Activated CD4-positive, alpha-beta T cell treated with anti-CD3 and anti-CD28 coated beads, Interleukin-2, amount 50 U/mL, for 1 hour (primary cell): Measurements from ENCODE around the gene RNPEPL1.
A peak's percentile ranks its signal among the peaks of the same experiment; 100 is the strongest.
"Not testable (repeated sequence)": the region's sequence is repeated elsewhere in the genome, so short reads cannot be mapped to it uniquely, and the experiment has no call there.

Experiments
- DNase-seq: peaks from one replicate; pipeline ENCODE4 v3.0.0-alpha.2; 2020

Gene RNPEPL1

DNA sequence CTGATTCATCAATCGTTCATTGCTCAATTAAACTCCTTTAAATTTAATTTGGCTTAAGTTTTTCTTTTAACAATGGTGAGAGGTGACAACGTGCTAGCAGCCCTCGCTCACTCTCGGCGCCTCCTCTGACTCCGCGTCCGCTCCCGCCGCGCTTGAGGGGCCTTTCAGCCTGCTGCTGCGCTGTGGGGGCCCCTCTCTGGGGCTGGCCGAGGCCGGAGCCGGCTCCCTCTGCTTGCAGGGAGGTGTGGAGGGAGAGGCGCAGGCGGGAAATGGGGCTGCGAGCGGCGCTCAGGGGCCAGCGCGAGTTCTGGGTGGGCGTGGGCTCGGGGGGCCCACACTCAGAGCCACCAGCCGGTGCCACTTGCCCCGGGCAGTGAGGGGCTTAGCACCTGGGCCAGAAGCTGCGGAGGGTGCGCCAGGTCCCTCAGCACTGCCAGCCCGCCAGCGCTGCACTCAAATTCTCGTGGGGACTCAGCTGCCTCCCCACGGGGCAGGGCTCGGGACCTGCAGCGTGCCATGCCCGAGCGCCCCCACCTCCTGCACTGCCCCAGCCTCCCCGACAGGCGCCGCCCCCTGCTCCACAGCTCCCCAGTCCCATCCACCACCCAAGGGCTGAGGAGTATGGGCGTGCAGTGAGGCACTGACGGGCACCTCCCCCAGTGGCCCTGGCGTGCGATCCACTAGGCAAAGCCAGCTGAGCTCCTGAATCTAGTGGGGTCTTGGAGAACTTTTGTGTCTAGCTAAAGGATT is 30.1 kb upstream of the RNPEPL1 start:
- no peak for DNase-seq

DNA sequence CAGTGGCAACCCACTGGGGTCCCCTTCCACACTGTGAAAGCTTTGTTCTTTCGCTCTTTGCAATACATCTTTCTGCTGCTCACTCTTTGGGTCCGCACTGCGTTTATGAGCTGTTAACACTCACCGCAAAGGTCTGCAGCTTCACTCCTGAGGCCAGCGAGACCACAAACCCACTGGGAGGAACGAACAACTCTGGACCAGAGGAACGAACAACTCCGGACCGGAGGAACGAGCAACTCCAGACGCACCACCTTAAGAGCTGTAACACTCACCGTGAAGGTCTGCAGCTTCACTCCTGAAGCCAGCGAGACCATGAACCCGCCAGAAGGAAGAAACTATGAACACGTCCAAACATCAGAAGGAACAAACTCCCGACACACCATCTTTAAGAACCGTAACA is 29.2 kb upstream of the RNPEPL1 start:
- not testable (repeated sequence) for DNase-seq

DNA sequence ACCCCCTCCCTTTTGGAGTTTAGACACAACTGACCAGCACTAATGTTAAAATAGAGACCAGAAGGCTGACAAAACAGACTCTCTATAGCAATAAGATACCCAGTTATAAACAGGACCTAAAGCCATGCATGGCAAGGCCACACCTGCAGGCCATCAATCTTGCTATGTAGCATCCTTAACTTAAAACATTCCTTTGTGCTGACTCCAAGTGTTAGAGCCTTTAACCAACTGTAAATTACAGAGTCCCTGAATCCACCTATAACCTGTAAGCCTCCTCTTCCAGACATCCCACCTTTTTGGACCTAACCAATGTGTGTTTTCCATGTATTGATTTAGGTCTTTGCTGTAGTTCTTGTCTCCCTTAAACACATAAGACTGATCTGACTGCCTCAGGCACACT is 28.4 kb upstream of the RNPEPL1 start:
- DNase-seq, result no peak

DNA sequence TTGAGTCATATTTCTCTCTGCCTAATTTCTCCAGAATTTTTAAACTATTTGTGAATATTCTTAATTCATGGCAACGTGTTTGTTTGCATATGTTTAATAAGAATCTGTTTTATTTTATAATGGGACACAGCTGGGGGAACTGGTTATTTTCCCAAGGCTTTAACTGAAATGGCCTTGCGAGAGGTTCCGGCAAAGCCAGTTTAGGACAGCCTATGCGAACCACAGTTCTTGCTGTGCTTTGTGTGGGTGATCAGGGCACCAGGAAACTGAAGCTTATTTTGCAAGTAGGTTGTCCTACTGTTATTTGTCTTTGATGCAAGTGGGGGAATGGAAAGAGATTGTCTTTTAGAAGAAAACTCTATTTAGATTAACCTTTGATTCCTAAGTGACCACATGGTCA is 17.0 kb upstream of the RNPEPL1 start:
- no peak for DNase-seq

DNA sequence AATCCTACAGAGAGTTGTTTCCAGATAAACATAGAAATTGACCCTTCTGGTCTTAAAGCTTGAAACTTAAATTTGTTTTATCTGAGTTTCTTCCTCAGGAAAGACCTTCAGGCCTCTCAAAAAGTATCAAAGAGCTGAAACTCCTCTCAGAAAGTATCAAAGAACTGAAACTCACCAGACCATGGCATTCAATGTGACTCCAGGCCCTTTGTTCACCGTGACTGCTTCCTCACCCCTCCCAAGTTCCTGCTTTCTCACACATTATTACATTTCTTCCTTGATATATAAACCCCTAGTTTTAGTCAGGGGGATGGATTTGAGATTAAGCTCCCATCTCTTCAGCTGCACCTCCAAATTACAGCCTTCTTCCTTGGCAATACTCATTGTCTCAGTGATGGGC is 16.5 kb upstream of the RNPEPL1 start:
- no peak for DNase-seq

DNA sequence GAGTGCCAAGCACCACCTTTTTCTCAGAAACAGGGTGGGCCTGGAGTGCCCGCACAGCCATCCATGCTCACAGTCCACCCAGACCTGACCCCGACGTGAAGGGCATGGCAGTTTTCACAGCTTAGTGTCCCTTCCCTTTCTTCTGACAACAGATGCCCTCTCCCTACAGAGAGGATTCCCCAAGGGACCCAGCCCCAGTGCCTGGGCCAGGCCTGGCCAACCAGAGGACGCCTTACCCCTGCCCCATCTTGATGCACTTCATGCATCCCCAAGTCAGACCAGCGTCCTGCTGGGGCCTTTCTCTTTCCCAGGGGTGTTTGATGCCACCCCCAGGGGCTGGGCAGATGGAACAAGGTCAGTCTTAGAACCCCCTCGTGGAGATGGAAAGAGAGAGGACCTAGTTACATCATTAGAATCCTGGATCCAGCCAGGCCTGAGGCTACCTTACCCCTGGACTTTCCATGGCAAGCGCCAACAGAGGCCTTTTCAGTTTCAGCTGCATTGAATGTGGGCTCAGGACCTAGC is 14.3 kb upstream of the RNPEPL1 start:
- DNase-seq, result no peak

DNA sequence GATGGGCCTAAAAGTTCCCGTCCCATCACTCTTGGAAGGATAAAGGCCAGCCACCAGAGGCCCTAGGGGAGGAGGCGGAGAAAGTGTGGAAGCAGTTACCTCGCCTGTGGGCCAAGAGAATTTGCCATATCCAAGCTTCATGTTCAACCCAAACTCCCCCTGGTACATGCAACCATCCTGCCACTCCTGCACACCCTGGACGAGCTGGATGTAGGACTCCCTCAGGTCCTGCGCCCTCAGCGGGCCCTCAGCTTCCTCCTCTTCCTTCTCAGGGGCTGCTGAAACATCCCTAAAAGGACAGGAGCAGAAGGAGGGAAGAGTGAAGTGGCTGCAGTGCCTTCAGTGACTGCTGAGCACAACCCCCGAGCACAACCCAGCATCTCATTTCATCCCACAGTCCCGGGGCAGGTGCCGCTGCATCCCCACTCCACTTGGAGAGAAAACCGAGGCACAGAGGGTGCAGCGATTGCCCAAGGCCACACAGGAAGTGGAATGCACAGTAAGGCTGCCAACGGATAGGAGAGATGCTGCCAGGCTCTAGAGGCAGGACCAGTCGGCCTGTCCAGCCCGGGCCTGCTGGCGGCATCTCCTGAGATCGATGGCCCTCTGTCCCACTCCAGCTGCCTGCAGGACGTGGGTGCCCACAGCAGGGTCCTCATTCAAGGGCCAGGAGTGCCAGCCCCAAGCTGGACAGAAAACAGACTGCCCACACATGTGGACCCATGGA is 13.4 kb upstream of the RNPEPL1 start:
- no peak for DNase-seq

DNA sequence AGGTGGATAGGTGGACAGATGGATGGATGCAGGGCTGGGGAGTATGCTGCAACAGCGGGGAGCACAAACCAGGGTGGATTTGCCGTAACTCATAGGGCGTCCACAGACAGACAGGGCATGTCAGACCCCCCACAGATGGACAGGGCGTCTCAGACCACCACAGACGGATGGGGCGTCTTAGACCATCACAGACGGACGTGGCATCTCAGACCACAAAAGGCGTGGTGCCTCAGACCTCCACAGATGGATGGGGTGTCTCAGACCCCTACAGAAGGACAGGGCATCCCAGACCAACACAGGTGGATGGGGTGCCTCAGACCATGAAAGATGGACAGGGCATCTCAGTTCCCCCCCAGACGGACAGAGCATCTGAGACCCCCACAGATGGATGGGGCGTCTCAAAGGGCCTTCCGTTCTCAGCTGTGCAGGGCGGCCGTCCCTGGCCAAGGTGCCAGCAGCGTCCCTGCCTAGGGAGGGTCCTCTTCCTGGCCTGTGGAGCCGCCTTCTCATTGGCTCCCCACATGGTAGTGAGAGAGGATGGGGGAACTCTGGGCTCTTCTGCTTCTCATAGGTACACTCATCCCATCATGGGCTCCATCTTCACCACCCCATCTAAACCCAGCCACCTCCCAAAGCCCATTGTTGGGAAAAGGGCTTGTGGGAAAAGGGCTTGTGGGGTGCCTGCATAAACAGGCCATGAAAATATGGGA is 12.6 kb upstream of the RNPEPL1 start:
- DNase-seq, result no peak

DNA sequence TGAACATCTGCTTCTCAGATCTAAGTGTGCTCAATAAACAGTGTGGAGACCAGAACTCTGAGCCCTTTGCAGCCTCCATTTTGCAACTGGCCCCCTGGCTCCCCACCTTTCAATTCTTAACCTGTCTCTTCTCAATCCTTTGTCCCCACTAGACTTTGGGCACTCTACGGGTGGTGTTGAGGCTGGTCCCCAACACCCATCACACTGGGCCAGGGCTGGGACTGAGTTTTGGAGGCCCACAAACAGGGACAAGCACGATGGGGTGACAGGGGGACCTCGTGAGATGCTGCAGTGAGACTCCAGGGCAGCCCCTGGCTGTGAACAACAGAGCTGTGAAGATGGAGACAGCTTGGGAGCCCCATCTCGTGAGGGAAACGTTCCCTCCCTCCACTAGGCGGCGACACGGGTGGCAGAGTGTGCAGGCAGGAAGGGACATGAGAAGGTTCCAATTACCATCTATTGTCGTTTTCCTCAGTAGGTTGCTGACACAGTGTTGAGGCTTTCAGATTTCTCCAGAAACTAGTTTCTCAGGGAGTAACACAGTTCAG is 11.7 kb upstream of the RNPEPL1 start:
- DNase-seq, result peak; percentile 77

DNA sequence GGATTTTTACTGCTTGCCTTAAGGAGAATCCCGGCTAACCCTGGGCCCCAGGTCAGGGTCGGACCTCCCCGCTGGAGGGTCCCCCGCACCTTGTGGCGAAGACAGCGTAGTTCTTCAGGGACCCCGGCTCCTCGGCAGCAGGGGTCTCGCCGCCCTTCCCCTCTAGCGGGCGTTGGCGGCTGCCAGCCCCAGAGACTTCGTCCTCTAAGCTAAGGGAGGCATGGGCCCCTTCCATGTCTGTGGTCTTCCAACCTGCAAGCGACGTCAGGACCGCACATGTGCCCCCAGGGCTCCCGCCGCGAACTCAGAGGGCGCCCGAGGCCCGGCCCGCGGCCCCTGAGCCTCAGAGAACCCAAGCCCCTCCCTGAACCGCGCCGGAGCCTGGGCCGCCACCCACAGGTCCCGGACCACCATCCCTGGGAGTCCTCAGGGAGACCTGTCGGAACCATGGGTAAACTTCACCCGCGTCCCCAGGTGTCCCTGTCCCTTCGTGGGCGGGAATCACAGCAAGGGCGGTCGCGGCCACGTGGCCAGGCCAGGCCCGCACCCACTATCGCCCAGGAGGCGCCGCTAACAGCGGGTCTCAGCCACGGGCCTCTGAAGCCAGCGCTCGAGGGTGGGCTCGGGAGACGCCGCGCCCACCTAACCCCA is 11.1 kb upstream of the RNPEPL1 start:
- DNase-seq, result no peak

DNA sequence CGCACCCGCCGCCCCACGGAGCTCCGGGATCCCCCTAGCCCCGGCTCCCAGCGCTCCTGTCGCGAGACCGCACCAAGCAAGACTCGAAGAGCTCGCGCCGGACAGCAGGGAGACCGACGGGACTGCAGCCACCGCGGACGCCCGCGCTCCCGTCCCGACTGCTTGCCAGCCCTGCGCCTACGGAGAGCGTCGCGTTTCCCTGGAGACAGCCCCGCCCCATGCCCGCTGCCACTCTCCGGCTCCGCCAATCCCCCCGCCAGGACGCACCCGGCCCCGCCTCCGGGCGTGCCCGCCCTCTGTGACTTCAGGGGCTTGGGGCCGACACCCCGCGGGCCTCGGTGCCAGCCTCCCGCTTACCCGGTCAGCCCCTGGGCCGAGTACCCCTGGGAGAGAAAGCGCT is 10.5 kb upstream of the RNPEPL1 start, which contains the start of gene ANKMY1:
ANKMY1 (minus strand) TSS at position 181 of the 400 bp plus-strand sequence. CDS start 653 bp downstream, outside the sequence.
- DNase-seq, result peak; percentile 65

DNA sequence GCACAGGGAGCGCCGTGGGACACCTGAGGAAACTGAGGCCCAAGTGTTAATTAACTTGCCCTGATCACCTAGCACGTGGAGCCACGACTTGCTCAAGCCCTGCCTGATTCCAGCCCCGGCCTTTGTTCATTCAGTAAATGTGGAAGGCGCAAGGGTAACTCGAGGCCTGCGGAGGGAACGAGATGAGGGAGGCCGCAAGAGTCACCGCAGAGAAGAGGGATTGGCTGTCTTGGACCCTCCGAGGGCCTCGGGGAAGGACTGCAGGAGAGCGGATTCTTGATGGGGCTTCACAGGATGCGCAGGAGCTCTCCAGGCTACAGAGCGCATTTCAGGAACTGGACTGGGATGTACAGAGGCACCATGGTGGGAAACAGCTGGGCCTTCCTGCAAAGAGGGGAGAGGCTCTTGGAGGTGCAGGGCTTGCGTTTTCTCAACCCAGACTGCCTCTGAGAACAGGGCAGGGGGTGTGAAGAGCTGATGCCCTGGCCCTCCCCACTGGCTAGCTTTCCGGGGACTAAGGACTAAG is 10.0 kb upstream of the RNPEPL1 start:
- no peak for DNase-seq

DNA sequence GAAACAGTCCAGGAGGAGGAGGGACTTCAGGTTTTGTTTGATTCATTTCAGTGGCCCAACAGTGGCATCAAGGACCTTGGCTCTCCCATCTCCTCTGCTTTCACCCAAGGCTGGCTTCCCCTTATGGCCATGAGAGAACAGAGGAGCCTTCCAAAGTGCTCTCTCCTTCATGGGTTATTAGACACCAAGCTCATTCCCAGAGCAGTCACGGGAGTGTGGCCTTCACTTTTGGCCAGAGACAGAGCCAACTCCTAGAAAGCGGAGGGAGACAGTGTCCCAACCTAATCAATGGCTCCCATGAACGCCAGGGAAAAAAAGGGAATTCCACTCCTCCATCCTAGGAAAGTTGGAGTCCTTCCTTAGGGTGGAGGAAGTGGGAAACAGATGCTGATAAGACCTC is 9.0 kb upstream of the RNPEPL1 start:
- DNase-seq, result no peak

DNA sequence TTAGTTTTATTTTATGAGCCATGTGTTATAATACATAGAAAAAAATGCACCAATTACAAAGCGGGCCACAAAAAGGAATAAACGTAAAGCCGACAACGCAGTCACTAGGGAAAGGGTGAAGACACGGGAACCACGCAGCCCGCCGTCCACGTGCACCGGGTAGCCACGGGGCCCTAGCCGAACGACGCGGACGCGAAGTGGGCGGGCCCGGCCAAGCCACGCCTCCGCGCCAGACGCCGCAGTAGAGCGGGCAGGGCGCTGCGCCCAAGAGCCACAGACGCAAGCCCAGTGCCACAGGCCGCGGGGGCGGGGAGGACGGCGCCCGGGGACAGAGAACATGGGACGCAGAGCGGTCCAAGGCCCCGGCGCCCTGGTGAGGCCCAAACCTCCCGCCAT is 8.2 kb upstream of the RNPEPL1 start, which contains the start of gene DUSP28:
DUSP28 (plus strand) TSS at position 274 of the 396 bp plus-strand sequence. CDS start 328 bp downstream, outside the sequence.
- DNase-seq, result peak; percentile 87

DNA sequence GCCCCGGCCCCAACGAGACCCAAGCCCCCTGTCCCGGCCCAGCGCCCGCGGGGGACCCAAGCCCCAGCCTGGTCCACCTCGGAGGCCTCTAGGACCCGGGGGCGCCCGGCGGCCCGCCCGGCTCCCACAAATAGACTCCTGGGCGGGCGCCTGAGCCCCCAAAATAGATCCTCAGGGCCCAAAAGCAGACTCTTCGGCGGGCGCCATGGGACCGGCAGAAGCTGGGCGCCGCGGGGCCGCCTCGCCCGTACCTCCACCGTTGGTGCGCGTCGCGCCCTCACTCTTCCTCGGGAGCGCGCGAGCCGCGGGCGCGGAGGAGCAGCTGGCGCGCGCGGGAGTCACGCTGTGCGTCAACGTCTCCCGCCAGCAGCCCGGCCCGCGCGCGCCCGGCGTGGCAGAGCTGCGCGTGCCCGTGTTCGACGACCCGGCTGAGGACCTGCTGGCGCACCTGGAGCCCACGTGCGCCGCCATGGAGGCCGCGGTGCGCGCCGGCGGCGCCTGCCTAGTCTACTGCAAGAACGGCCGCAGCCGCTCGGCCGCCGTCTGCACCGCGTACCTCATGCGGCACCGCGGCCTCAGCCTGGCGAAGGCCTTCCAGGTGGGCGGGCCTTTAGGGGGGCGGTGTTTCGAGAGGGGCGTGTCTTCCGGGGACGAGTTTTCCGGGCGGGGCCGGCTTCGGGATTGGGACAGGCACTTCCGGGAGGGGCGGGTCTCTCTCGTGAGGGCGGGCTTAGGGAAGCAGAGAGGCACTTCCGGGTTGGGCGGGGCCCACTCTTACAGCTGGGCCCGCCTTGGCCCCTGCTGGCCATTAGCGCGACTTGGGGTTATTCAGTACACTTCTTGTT is 7.6 kb upstream of the RNPEPL1 start:
- peak; percentile 100 for DNase-seq

DNA sequence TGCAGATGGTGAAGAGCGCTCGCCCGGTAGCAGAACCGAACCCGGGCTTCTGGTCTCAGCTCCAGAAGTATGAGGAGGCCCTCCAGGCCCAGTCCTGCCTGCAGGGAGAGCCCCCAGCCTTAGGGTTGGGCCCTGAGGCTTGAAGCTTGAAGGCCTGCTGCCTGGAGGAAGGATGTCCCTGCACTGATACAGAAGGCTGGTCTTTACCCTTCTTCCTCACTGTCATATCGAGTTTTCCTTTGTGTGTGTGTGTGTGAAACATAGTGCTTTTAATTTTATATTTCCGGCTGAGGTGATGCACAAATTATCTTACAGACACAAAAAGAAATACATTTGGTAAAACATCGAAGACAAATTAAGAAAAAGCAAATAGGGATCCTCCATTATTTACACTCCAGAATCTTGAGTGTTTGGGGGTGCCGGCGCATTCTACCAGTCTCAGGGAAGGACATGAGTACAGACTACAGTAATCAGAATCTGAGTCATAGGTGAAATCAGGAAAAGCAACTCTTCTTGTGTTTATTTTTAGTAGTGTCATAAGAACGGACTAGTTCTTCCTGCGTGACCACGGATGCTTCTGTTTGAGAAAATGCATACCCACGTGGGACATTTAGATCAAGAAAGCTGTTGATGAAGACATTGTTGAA is 6.8 kb upstream of the RNPEPL1 start:
- no peak for DNase-seq

DNA sequence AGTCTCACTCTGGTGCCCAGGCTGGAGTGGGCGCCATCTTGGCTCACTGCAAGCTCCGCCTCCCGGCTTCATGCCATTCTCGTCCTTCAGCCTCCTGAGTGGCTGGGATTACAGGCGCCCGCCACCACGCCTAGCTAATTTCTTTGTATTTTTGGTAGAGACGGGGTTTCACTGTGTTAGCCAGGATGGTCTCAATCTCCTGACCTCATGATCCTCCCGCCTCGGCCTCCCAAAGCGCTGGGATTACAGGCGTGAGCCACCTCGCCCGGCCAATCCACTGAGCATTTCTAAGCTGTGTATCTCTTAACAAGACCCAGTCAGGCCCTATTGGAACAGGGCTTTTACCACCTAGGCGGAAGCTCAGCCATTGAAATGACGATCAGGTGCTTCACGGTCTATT is 5.1 kb upstream of the RNPEPL1 start:
- DNase-seq, result not testable (repeated sequence)

DNA sequence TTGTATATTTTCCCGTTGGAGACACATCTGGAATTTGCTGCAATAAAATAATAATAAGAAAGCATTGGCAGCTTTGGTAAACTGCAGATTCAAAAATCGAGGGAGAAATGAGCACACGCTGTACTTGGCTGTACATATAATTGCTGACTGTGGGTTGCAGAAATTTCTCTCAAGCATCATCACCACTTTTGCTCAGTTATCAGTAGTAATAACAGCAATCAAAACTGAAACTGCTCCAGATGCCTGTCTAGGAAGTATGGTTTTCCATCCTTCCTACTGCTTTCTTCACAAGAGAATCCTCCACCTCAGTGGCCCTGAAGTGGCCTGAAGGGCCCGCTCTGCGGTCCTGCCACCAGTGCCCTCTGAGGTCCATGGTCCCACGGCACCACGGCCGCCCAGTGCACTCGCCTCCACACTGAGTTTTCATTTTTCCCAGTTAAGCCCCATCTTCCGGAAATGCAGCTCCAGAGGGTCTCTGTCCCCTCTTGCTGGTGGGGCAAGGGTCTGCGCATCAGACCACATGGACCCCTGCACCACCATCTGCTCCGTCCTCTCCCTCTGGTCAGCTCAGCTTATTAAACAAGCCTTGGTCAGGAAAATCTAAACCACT is 4.2 kb upstream of the RNPEPL1 start:
- DNase-seq, result no peak

DNA sequence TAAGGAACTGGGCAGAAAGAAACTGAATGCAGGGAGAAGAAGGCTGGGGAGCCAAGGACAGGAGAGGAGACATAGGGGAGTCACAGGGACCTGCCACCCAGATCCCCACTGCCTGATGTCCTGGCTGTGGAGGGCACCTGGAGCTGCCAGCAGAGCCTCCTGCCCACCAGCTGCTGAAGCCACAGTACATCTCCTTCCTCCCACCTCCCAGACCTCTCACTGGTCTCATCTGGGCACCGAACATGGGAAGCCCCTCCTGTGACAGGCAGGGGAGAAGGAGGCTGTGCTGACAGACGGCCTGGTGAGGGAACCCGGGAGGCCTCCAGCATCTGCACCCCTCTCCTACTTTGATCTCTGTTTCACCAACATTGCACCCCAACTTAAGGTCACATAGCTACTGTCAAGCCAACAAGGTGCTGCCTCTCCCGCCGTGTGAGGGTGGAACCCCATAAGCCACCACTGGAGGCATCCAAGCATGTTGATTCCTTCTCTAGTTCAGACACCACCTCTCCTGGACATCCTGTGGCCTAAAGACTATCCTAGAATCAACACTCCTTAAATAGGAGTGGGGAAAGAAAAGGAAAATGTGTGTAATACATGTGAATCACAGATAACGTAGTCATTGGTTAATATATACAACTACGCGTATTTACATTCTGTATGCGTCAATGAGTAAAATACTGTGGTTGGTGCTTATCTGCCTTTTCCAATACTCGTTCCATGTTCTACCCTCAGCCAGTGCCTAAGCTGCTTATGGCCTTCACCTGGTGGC is 3.5 kb upstream of the RNPEPL1 start:
- peak; percentile 53 for DNase-seq
